Measurements from ENCODE around the gene MUC5AC.

The MUC5AC gene

DNA sequence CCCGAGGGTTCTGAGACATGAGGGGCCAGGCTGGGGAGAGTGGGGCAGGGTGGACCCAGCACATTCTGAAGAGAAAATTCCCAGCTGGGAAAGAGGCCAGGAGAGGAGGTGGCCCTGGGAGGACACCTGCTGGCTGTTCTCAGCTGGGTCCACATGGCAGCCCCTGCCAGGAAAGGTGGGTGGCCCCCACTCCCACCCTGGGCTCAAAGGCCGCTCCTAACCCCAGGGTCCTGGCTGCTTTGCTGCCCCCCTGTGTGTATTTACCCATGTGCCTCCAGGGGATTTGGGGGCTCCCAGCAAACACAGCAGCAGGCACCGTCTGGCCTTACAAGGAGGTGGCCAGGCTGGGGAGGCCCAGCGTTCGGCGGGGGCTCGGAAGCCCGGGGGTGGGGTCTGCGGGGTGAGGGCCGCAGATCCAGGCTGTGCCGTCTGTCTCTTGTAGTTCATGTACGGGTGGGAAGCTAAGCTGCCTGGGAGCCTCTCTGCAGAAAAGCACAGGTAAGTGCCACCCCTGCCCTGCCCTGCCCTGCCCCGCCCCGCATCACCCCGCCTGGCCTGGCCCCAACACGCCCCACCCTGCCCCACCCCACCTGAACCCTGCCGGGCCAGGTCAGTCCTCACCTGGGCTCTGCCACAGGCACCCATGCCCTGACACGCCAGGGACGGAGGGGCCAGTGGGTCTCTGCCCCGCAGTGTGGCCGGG is 75.7 kb downstream of the MUC5AC start:
- H3K27ac ChIP-seq (ENCODE audit: low read depth in 2 of 2, low read length in 2 of 2), result peak overlapping the region; percentile 66 to 77
- peaks cover 0 to 5% of the 10 kb centered on the region in 2 donors for H3K36me3 ChIP-seq (ENCODE audit: control insufficient read depth in 2 of 2, insufficient read depth in 2 of 2, low read length in 2 of 2)
- H3K9ac ChIP-seq (ENCODE audit: low read depth in 1 of 2, low read length in 2 of 2), result peak overlapping the region; percentile 47
- no peaks in the 10 kb centered on the region for H3K27me3 ChIP-seq (ENCODE audit: control insufficient read depth in 2 of 2, insufficient read depth in 2 of 2, low read length in 2 of 2)
- H3K9me3 ChIP-seq (ENCODE audit: control insufficient read depth in 2 of 2, low read length in 2 of 2), result no peaks in the 10 kb centered on the region
- H3K4me3 ChIP-seq (ENCODE audit: low read length in 2 of 2), result no peak overlapping the region
- H3K4me1 ChIP-seq (ENCODE audit: control insufficient read depth in 2 of 2, insufficient read depth in 2 of 2, low read length in 2 of 2), result peaks cover 36 to 58% of the 10 kb centered on the region in 2 donors

DNA sequence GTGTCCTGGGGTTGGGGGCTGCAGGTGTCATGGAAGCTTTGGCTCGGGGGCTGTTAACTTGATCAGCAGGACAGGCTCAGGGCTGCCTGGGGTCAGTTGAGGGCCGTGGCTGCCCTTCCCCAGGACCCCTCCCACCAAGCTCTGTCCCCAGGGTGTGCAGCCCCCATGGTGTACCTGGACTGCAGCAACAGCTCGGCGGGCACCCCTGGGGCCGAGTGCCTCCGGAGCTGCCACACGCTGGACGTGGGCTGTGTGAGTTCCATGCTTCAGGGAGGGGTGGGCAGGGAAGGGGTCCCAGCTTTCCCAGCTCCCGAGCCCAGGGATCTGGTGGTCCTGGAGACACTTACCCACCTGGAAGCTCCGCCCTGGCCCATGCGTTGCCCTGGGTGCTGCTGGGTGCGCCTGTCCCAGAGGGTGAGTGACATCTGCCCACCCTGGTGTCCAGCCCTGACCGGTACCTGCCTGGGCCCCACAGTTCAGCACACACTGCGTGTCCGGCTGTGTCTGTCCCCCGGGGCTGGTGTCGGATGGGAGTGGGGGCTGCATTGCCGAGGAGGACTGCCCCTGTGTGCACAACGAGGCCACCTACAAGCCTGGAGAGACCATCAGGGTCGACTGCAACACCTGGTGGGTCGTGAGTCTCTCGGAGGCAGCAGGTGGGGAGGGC is 76.4 kb downstream of the MUC5AC start:
- peaks cover 32 to 57% of the 10 kb centered on the region in 2 donors for H3K4me1 ChIP-seq (ENCODE audit: control insufficient read depth in 2 of 2, insufficient read depth in 2 of 2, low read length in 2 of 2)
- H3K9ac ChIP-seq (ENCODE audit: low read depth in 1 of 2, low read length in 2 of 2), result no peak overlapping the region
- no peaks in the 10 kb centered on the region for H3K9me3 ChIP-seq (ENCODE audit: control insufficient read depth in 2 of 2, low read length in 2 of 2)
- H3K27me3 ChIP-seq (ENCODE audit: control insufficient read depth in 2 of 2, insufficient read depth in 2 of 2, low read length in 2 of 2), result no peaks in the 10 kb centered on the region
- H3K36me3 ChIP-seq (ENCODE audit: control insufficient read depth in 2 of 2, insufficient read depth in 2 of 2, low read length in 2 of 2), result peaks cover 0 to 5% of the 10 kb centered on the region in 2 donors
- no peak overlapping the region for H3K4me3 ChIP-seq (ENCODE audit: low read length in 2 of 2)
- peak overlapping the region in 1 of 2 donors; percentile 38 for H3K27ac ChIP-seq (ENCODE audit: low read depth in 2 of 2, low read length in 2 of 2)

GRCh38 chr11:1234771-1235305 is 77.1 kb downstream of the MUC5AC start:
- Histone ChIP-seq H3K4me1 (ENCODE audit: control insufficient read depth in 2 of 2, insufficient read depth in 2 of 2, low read length in 2 of 2) (peaks cover 29 to 52% of the 10 kb centered on the region in 2 donors), H3K4me3 (ENCODE audit: low read length in 2 of 2) (no peak overlapping the region)

DNA sequence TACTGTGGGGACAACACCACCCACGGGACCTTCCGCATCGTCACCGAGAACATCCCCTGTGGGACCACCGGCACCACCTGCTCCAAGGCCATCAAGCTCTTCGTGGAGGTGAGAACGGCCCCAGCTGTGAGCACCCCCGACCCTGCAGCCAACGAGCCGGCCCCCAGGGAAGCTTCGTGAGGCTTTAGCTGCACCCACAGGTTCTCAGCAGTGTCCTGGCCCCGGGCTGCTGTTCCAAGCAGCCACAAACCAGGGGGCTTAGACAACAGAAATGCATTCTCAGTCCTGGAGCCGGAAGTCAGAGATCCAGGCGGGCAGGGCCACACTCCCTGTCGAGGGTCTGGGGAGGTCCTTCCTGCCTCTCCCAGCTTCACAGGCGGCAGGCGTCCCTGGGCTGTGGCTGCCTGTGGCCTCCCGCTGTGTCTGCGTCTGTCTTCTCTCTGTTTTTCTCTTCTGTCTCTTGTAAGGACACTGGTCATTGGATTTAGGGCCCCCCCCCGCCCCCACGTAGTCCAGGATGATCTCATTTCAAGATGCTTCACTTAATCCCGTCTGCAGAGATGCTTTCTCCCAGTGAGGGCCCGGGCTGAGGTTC is 77.7 kb downstream of the MUC5AC start:
- H3K27me3 ChIP-seq (ENCODE audit: control insufficient read depth in 2 of 2, insufficient read depth in 2 of 2, low read length in 2 of 2), result no peaks in the 10 kb centered on the region
- H3K9me3 ChIP-seq (ENCODE audit: control insufficient read depth in 2 of 2, low read length in 2 of 2), result no peaks in the 10 kb centered on the region
- H3K27ac ChIP-seq (ENCODE audit: low read depth in 2 of 2, low read length in 2 of 2), result no peak overlapping the region
- peaks cover 3% of the 10 kb centered on the region in 2 donors for H3K36me3 ChIP-seq (ENCODE audit: control insufficient read depth in 2 of 2, insufficient read depth in 2 of 2, low read length in 2 of 2)
- peaks cover 25 to 48% of the 10 kb centered on the region in 2 donors for H3K4me1 ChIP-seq (ENCODE audit: control insufficient read depth in 2 of 2, insufficient read depth in 2 of 2, low read length in 2 of 2)
- H3K4me3 ChIP-seq (ENCODE audit: low read length in 2 of 2), result no peak overlapping the region
- H3K9ac ChIP-seq (ENCODE audit: low read depth in 1 of 2, low read length in 2 of 2), result no peak overlapping the region

More at GRCh38 chr11:1234771-1235305, 77.1 kb downstream of the MUC5AC start:
- Histone ChIP-seq H3K9me3 (ENCODE audit: control insufficient read depth in 2 of 2, low read length in 2 of 2) (no peaks in the 10 kb centered on the region), H3K27ac (ENCODE audit: low read depth in 2 of 2, low read length in 2 of 2) (no peak overlapping the region), H3K27me3 (ENCODE audit: control insufficient read depth in 2 of 2, insufficient read depth in 2 of 2, low read length in 2 of 2) (no peaks in the 10 kb centered on the region), H3K36me3 (ENCODE audit: control insufficient read depth in 2 of 2, insufficient read depth in 2 of 2, low read length in 2 of 2) (peaks cover 0 to 5% of the 10 kb centered on the region in 2 donors), H3K9ac (ENCODE audit: low read depth in 1 of 2, low read length in 2 of 2) (no peak overlapping the region)

DNA sequence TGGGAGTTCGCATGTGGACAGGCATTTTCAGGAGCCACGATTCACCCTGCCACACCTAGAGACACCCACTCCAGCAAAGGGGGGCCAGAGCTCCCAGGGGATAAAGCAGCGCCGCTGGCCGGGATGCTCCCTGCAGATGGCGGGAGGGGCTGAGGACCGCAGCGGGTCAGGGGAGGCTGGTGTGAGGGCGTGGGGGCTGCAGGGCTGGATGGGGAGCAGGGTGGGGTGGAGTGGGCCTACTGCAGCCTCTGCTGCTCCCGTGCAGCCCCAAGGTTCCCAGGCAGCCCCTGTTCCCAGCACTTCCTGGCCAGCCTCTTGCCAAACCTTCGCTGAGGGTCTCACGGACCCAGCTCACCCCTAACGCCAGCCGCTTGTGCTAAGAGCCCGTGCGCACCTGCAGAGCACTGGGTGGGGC is 78.2 kb downstream of the MUC5AC start:
- Histone ChIP-seq H3K27me3 (ENCODE audit: control insufficient read depth in 2 of 2, insufficient read depth in 2 of 2, low read length in 2 of 2) (no peaks in the 10 kb centered on the region), H3K4me3 (ENCODE audit: low read length in 2 of 2) (no peak overlapping the region), H3K36me3 (ENCODE audit: control insufficient read depth in 2 of 2, insufficient read depth in 2 of 2, low read length in 2 of 2) (peaks cover 3 to 7% of the 10 kb centered on the region in 2 donors), H3K9ac (ENCODE audit: low read depth in 1 of 2, low read length in 2 of 2) (no peak overlapping the region), H3K27ac (ENCODE audit: low read depth in 2 of 2, low read length in 2 of 2) (no peak overlapping the region), H3K9me3 (ENCODE audit: control insufficient read depth in 2 of 2, low read length in 2 of 2) (no peaks in the 10 kb centered on the region), H3K4me1 (ENCODE audit: control insufficient read depth in 2 of 2, insufficient read depth in 2 of 2, low read length in 2 of 2) (peaks cover 25 to 48% of the 10 kb centered on the region in 2 donors)

- H3K9ac ChIP-seq (ENCODE audit: low read depth in 1 of 2, low read length in 2 of 2), result no peak overlapping the region
These were observed 78.8 kb downstream of the MUC5AC start for GRCh38 chr11:1236316-1237127.

GRCh38 chr11:1237128-1237580 is 79.4 kb downstream of the MUC5AC start:
- Histone ChIP-seq H3K9me3 (ENCODE audit: control insufficient read depth in 2 of 2, low read length in 2 of 2) (no peaks in the 10 kb centered on the region), H3K4me3 (ENCODE audit: low read length in 2 of 2) (no peak overlapping the region), H3K4me1 (ENCODE audit: control insufficient read depth in 2 of 2, insufficient read depth in 2 of 2, low read length in 2 of 2) (peaks cover 22 to 45% of the 10 kb centered on the region in 2 donors), H3K27ac (ENCODE audit: low read depth in 2 of 2, low read length in 2 of 2) (peak overlapping the region; percentile 43 to 68), H3K27me3 (ENCODE audit: control insufficient read depth in 2 of 2, insufficient read depth in 2 of 2, low read length in 2 of 2) (no peaks in the 10 kb centered on the region), H3K9ac (ENCODE audit: low read depth in 1 of 2, low read length in 2 of 2) (no peak overlapping the region), H3K36me3 (ENCODE audit: control insufficient read depth in 2 of 2, insufficient read depth in 2 of 2, low read length in 2 of 2) (peaks cover 8 to 15% of the 10 kb centered on the region in 2 donors)

More at GRCh38 chr11:1236316-1237127, 78.8 kb downstream of the MUC5AC start:
- no peaks in the 10 kb centered on the region for H3K9me3 ChIP-seq (ENCODE audit: control insufficient read depth in 2 of 2, low read length in 2 of 2)
- no peaks in the 10 kb centered on the region for H3K27me3 ChIP-seq (ENCODE audit: control insufficient read depth in 2 of 2, insufficient read depth in 2 of 2, low read length in 2 of 2)
- H3K36me3 ChIP-seq (ENCODE audit: control insufficient read depth in 2 of 2, insufficient read depth in 2 of 2, low read length in 2 of 2), result peaks cover 6 to 13% of the 10 kb centered on the region in 2 donors
- H3K4me3 ChIP-seq (ENCODE audit: low read length in 2 of 2), result no peak overlapping the region
- peaks cover 25 to 48% of the 10 kb centered on the region in 2 donors for H3K4me1 ChIP-seq (ENCODE audit: control insufficient read depth in 2 of 2, insufficient read depth in 2 of 2, low read length in 2 of 2)
- H3K27ac ChIP-seq (ENCODE audit: low read depth in 2 of 2, low read length in 2 of 2), result peak overlapping the region; percentile 43 to 68

GRCh38 chr11:1237851-1238250 is 80.1 kb downstream of the MUC5AC start:
- H3K9ac ChIP-seq (ENCODE audit: low read depth in 1 of 2, low read length in 2 of 2), result no peak overlapping the region
- H3K9me3 ChIP-seq (ENCODE audit: control insufficient read depth in 2 of 2, low read length in 2 of 2), result no peaks in the 10 kb centered on the region
- H3K27me3 ChIP-seq (ENCODE audit: control insufficient read depth in 2 of 2, insufficient read depth in 2 of 2, low read length in 2 of 2), result no peaks in the 10 kb centered on the region
- no peak overlapping the region for H3K4me3 ChIP-seq (ENCODE audit: low read length in 2 of 2)
- peaks cover 9 to 17% of the 10 kb centered on the region in 2 donors for H3K36me3 ChIP-seq (ENCODE audit: control insufficient read depth in 2 of 2, insufficient read depth in 2 of 2, low read length in 2 of 2)
- H3K4me1 ChIP-seq (ENCODE audit: control insufficient read depth in 2 of 2, insufficient read depth in 2 of 2, low read length in 2 of 2), result peaks cover 16 to 39% of the 10 kb centered on the region in 2 donors
- peak overlapping the region; percentile 16 to 68 for H3K27ac ChIP-seq (ENCODE audit: low read depth in 2 of 2, low read length in 2 of 2)

DNA sequence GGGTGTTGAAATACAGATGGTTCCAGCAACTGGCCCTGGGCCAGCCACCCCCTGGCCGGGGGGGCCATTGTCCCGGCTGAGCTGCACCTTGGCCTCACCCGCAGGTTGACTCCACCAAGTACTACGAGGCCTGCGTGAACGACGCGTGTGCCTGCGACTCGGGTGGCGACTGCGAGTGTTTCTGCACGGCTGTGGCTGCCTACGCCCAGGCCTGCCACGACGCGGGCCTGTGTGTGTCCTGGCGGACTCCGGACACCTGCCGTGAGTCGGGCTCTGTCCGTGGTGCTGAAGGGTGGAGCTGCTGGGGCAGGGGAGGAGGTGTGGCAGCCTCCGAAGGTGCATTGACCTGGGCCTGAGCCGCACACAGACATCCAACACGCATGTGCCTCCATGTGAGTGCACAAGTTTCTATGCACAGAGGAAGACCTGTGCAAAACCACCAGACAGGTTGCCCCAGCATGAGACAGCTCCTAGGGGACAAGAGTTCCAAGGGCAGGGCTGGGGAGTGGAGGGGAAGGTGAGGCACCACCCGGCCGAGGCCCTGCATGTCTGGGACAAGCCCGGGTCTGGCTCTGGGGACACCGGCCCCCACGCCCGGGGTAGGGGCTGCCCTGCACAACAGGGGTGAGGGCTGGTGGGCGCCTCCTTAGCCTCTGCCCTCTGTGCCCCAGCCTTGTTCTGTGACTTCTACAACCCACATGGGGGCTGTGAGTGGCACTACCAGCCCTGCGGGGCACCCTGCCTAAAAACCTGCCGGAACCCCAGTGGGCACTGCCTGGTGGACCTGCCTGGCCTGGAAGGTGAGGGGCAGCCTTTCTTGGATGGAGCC is 81.2 kb downstream of the MUC5AC start:
- no peak overlapping the region for H3K27ac ChIP-seq (ENCODE audit: low read depth in 2 of 2, low read length in 2 of 2)

More for the DNA sequence above, 81.2 kb downstream of the MUC5AC start:
- H3K27me3 ChIP-seq (ENCODE audit: control insufficient read depth in 2 of 2, insufficient read depth in 2 of 2, low read length in 2 of 2), result no peaks in the 10 kb centered on the region
- H3K4me1 ChIP-seq (ENCODE audit: control insufficient read depth in 2 of 2, insufficient read depth in 2 of 2, low read length in 2 of 2), result peaks cover 11 to 29% of the 10 kb centered on the region in 2 donors
- peaks cover 9 to 17% of the 10 kb centered on the region in 2 donors for H3K36me3 ChIP-seq (ENCODE audit: control insufficient read depth in 2 of 2, insufficient read depth in 2 of 2, low read length in 2 of 2)
- H3K9ac ChIP-seq (ENCODE audit: low read depth in 1 of 2, low read length in 2 of 2), result no peak overlapping the region
- no peaks in the 10 kb centered on the region for H3K9me3 ChIP-seq (ENCODE audit: control insufficient read depth in 2 of 2, low read length in 2 of 2)
- no peak overlapping the region for H3K4me3 ChIP-seq (ENCODE audit: low read length in 2 of 2)

Measured in mucosa of rectum (tissue), 2 donors.